Measurements from ENCODE around the gene TSHZ2. TPM values are rescaled to one million over a fixed set of nuclear protein-coding genes. Genes with fewer than 3 reads are reported as not detected.

TSHZ2 gene
- total and polyA plus RNA-seq, 2 donors (not counting 3 experiments of a cell fraction or from before 2014, with no cell fraction given), result not detected

GRCh38 chr20:53279735-53280134, 307.6 kb downstream of the TSHZ2 start:
- Histone ChIP-seq H3K9ac (replicated peaks; ENCODE audit: extremely low read depth, insufficient read depth, low read length) (no peak overlapping the region), H4K20me1 (replicated peaks; ENCODE audit: control insufficient read depth, extremely low read depth, insufficient read depth, low read length) (no peaks in the 10 kb centered on the region), H3K4me1 (ENCODE audit: control insufficient read depth, extremely low read depth, insufficient read depth, low read length) (no peaks in the 10 kb centered on the region), H2AFZ (ENCODE audit: low read depth, low read length) (no peak overlapping the region), H3K36me3 (ENCODE audit: control insufficient read depth in 2 of 2, extremely low read depth in 1 of 2, insufficient read depth in 2 of 2, low read length in 2 of 2) (no peaks in the 10 kb centered on the region), H3K79me2 (ENCODE audit: control insufficient read depth, insufficient read depth, low read length) (no peaks in the 10 kb centered on the region), H3K27ac (ENCODE audit: insufficient read depth, low read depth, low read length) (no peak overlapping the region), H3K4me3 (replicated peaks in 1 of 3; ENCODE audit: insufficient read depth in 1 of 3, low read depth in 1 of 3, low read length in 3 of 3) (no peak overlapping the region), H3K9me1 (replicated peaks; ENCODE audit: control insufficient read depth, extremely low read depth, insufficient read depth, low read length) (no peaks in the 10 kb centered on the region), H3K4me2 (ENCODE audit: insufficient read depth, low read length) (no peak overlapping the region), H3K9me3 (replicated peaks; ENCODE audit: control insufficient read depth, insufficient read depth, low read length) (no peaks in the 10 kb centered on the region), H3K27me3 (ENCODE audit: control insufficient read depth in 2 of 2, insufficient read depth in 2 of 2, low read length in 2 of 2) (no peaks in the 10 kb centered on the region)
- FAIRE-seq (no peak), DNase-seq (ENCODE audit: low read depth, low spot score) (no peak)
- intact Hi-C loops (cut with micrococcal nuclease) (no loop called here), dilution Hi-C loops (cut with MboI; ENCODE audit: extremely low pct_ligation_motif_present, low sequenced_read_pairs) (no loop called here)
- ChIA-PET CTCF (no interaction called here), POLR2A (no interaction called here)
- no peak for TF ChIP-seq POLR2A (IDR thresholded peaks at IDR 0.05; ENCODE audit: low read depth, low read length)
- TF ChIP-seq FOS (IDR thresholded peaks at IDR 0.05; ENCODE audit: borderline replicate concordance, insufficient read depth, low read length), result no peak
- no peak for TF ChIP-seq GATA2 (IDR thresholded peaks at IDR 0.05; ENCODE audit: insufficient read depth, insufficient read length, low read depth, low read length)
- no peak for TF ChIP-seq EZH2 (IDR thresholded peaks at IDR 0.05; ENCODE audit: borderline replicate concordance, low read depth, low read length, severe bottlenecking)
- TF ChIP-seq CTCF (IDR thresholded peaks at IDR 0.05; ENCODE audit: extremely low read depth in 1 of 2, insufficient read depth in 1 of 2, low read depth in 1 of 2, low read length in 2 of 2), result no peak
- no peak for TF ChIP-seq JUN (IDR thresholded peaks at IDR 0.05; ENCODE audit: borderline replicate concordance, insufficient read depth, insufficient read length, low read depth)
- TF ChIP-seq POLR2AphosphoS5 (IDR thresholded peaks at IDR 0.05; ENCODE audit: insufficient read depth, low read depth, low read length), result no peak
- TF ChIP-seq MAX (IDR thresholded peaks at IDR 0.05; ENCODE audit: insufficient read depth, insufficient read length), result no peak
- TF ChIP-seq MYC (IDR thresholded peaks at IDR 0.05; ENCODE audit: low read depth, low read length), result no peak
- no TSS peak for BruUV-seq (replicated peaks)
